A549 (cell line): ENCODE data around the gene VASN. TPM values are rescaled to one million over a fixed set of nuclear protein-coding genes. Genes with fewer than 3 reads are reported as not detected.

Source experiments
- ATAC-seq, 2 experiments: fragments of 200-7000 bp in 1 of 2; fragments of >200 bp in 1 of 2; cut with Nextera tagmentation in 1 of 2; cut with Tn5 transposase in 1 of 2; 3 replicates each; pipeline versions ENCODE4 v1.8.0 to v1.9.1; 2018 to 2020; ENCODE audit warnings: mild to moderate bottlenecking in 1 of 2, moderate library complexity in 1 of 2
- CTCF ChIA-PET: fragments of 300-600 bp; sonication (Branson Sonifier 250); formaldehyde crosslinking; extraction: SDS; loops from one replicate; lab custom pipeline; 2021; ENCODE audit warnings: antibody characterized with exemption, inconsistent platforms; lab: Yijun Ruan, JAX
- POLR2A ChIA-PET: fragments of 350-600 bp; formaldehyde crosslinking; extraction: SDS; loops from one replicate; lab custom pipeline; 2021; ENCODE audit warnings: antibody characterized with exemption, inconsistent platforms; lab: Yijun Ruan, JAX
- DNase-seq, 2 experiments: peaks; one replicate each; pipeline versions ENCODE4 v3.0.0 to v3.0.0-alpha.2; 2011 to 2016; ENCODE audit warnings: low read depth in 1 of 2, low spot score in 1 of 2
- FAIRE-seq: peaks from 2 replicates; lab custom pipeline; 2011; peaks lifted over from hg19 to GRCh38; lab: Jason Lieb, UNC
- H3K27ac ChIP-seq, 2 experiments: fragments of >200 bp; sonication (Bioruptor Twin); formaldehyde crosslinking; 3 replicates each; pipeline ENCODE4 v1.5.1; 2016 to 2017
- H3K4me1 ChIP-seq: fragments of >200 bp; sonication (Bioruptor Twin); formaldehyde crosslinking; 3 replicates; pipeline ENCODE4 v1.6.1; 2016
- H3K4me2 ChIP-seq: fragments of >200 bp; sonication (Bioruptor Twin); formaldehyde crosslinking; 3 replicates; pipeline ENCODE4 v1.6.1; 2016
- H3K4me3 ChIP-seq: fragments of >200 bp; sonication (Bioruptor Twin); formaldehyde crosslinking; 3 replicates; pipeline ENCODE4 v1.5.1; 2016
- H3K9me3 ChIP-seq: fragments of >200 bp; sonication (Bioruptor Twin); formaldehyde crosslinking; 3 replicates; pipeline ENCODE4 v1.6.1; 2016
- ATOH8 ChIP-seq: fragments of 250-450 bp; sonication (Bioruptor Pico); IDR thresholded peaks from 2 replicates; pipeline ENCODE4 v1.5.0; 2020; ENCODE audit warnings: low read depth, mild to moderate bottlenecking, moderate library complexity
- BCL3 ChIP-seq: fragments of >200 bp; sonication (Bioruptor Twin); formaldehyde crosslinking; IDR thresholded peaks from 3 replicates; pipeline ENCODE4 v1.6.1; 2016
- BHLHE40 ChIP-seq: IDR thresholded peaks from 2 replicates; pipeline ENCODE4 v1.6.1; 2012; ENCODE audit warnings: low read depth, low read length, inconsistent platforms
- CBX8 ChIP-seq: fragments of 200-600 bp; sonication (generic); IDR thresholded peaks from 2 replicates; pipeline ENCODE4 v1.6.1; 2016
- CHD2 ChIP-seq: fragments of 150-350 bp; IDR thresholded peaks from 2 replicates; pipeline ENCODE4 v1.6.1; 2014; ENCODE audit warnings: low read length; ENCODE audit not compliant: partially characterized antibody
- CHD4 ChIP-seq: fragments of 200-600 bp; sonication (generic); IDR thresholded peaks from 2 replicates; pipeline ENCODE4 v1.6.1; 2016; ENCODE audit warnings: antibody characterized with exemption, mild to moderate bottlenecking, borderline replicate concordance
- EHF ChIP-seq: fragments of 250-450 bp; sonication (Bioruptor Pico); IDR thresholded peaks from 2 replicates; pipeline ENCODE4 v1.5.0; 2020; ENCODE audit warnings: mild to moderate bottlenecking
- ELK1 ChIP-seq: fragments of 150-350 bp; IDR thresholded peaks from 2 replicates; pipeline ENCODE4 v1.6.1; 2014; ENCODE audit warnings: low read depth, mild to moderate bottlenecking, low read length
- EP300 ChIP-seq, 2 experiments: fragments of >200 bp; sonication (Bioruptor Twin); formaldehyde crosslinking; IDR thresholded peaks; 2 replicates in 1 of 2; 3 replicates in 1 of 2; pipeline ENCODE4 v1.6.1; 2016 to 2017
- ESRRA ChIP-seq: fragments of 150-350 bp; IDR thresholded peaks from 2 replicates; pipeline ENCODE4 v1.6.1; 2014; ENCODE audit warnings: mild to moderate bottlenecking, low read length, borderline replicate concordance
- HDAC2 ChIP-seq: fragments of 200-600 bp; sonication (generic); IDR thresholded peaks from 2 replicates; pipeline ENCODE4 v1.6.1; 2016
- HEYL ChIP-seq: fragments of 250-450 bp; sonication (Bioruptor Pico); IDR thresholded peaks from 2 replicates; pipeline ENCODE4 v1.8.0; 2021; ENCODE audit warnings: mild to moderate bottlenecking, moderate library complexity
- HOXB5 ChIP-seq: fragments of 250-450 bp; sonication (Bioruptor Pico); IDR thresholded peaks from 2 replicates; pipeline ENCODE4 v1.5.0; 2020; ENCODE audit warnings: mild to moderate bottlenecking, moderate library complexity
- KDM1A ChIP-seq: fragments of 200-600 bp; sonication (generic); IDR thresholded peaks from 2 replicates; pipeline ENCODE4 v1.6.1; 2016; ENCODE audit warnings: low read depth, mild to moderate bottlenecking
- MAFK ChIP-seq: fragments of 450-650 bp; IDR thresholded peaks from 2 replicates; pipeline ENCODE4 v1.6.1; 2014; ENCODE audit not compliant: partially characterized antibody
- MYC ChIP-seq: IDR thresholded peaks from 2 replicates; pipeline ENCODE4 v1.6.1; 2012; ENCODE audit warnings: mild to moderate bottlenecking, inconsistent platforms, low read length, improper control_type of control experiment, borderline replicate concordance
- RNF2 ChIP-seq: fragments of 200-600 bp; sonication (generic); IDR thresholded peaks from 2 replicates; pipeline ENCODE4 v1.6.1; 2016; ENCODE audit warnings: low read depth, mild to moderate bottlenecking, antibody characterized with exemption, moderate library complexity, borderline replicate concordance
- SREBF2 ChIP-seq: fragments of 450-650 bp; IDR thresholded peaks from 2 replicates; pipeline ENCODE4 v1.6.1; 2014; ENCODE audit warnings: mild to moderate bottlenecking, moderate library complexity
- ZC3H11A ChIP-seq: fragments of 450-650 bp; IDR thresholded peaks from 2 replicates; pipeline ENCODE4 v1.6.1; 2014; ENCODE audit warnings: antibody characterized with exemption, mild to moderate bottlenecking
- WGBS: methylation state at CpG from one replicate; pipeline ENCODE4 v1.1.6; 2017; ENCODE audit errors: missing lambda C conversion rate; 5-methylcytosine and 5-hydroxymethylcytosine counted together
- polyA plus RNA-seq, 4 experiments: library from polyadenylated mRNA; depleted of rRNA in 3 of 4; stranded (reverse); fragments of >200 nt; fragmentation: RNase III in 1 of 4; extraction: RNeasy Plus Mini Kit Qiagen cat#74134 plus additional on column Dnase treatment in 1 of 4; gene quantifications; 2 replicates in 3 of 4; 3 replicates in 1 of 4; pipeline ENCODE4 v1.2.3, GENCODE V29; 2011 to 2017

Gene VASN
- polyA plus RNA-seq, 2 of the 4 experiments (the other 2 are of a cell fraction) = 2.3 to 4.0 TPM

- peaks cover 90% of the 10 kb centered on the region for H3K4me1 ChIP-seq
- peak overlapping the region; percentile 93 for H3K4me2 ChIP-seq
- POLR2A ChIA-PET = interaction anchor here (0.7 to 2.5 kb wide), 4 partner anchors 9 to 53 kb away, joined by 4 to 11 read pairs (median 8); partner anchors contain the start of gene GLIS2
- TF ChIP-seq BCL3 (no peak), CBX8 (no peak), CHD2 (no peak), ESRRA (no peak), HOXB5 (CRISPR knock-in tag) (no peak), MYC (no peak), EP300 (IDR thresholded peaks at IDR 0.05) (no peak), KDM1A (no peak)
- CTCF ChIA-PET = interaction anchor here (0.6 to 22.8 kb wide), 12 partner anchors 11 to 79 kb away, joined by 3 to 423 read pairs (median 6); partner anchors contain the start of gene GLIS2
- H3K27ac ChIP-seq = peak overlapping the region; percentile 78 to 96
- DNase-seq (no peak), ATAC-seq (no peak; a peak in 2 of 6 replicates), FAIRE-seq (no peak)
- H3K4me3 ChIP-seq = no peak overlapping the region
- WGBS = 83% methylated on average over 19 of the region's 22 CpGs
- H3K9me3 ChIP-seq = no peaks in the 10 kb centered on the region
Measured at GRCh38 chr16:4324492-4325252, 47.0 kb upstream of the VASN start.

GRCh38 chr16:4325253-4325758 lies 46.3 kb upstream of the VASN start:
- FAIRE-seq (no peak), DNase-seq (no peak)
- POLR2A ChIA-PET = interaction anchor here (1.4 to 2.5 kb wide), 2 partner anchors 8 to 54 kb away, joined by 3 to 7 read pairs; no protein-coding TSS in a partner anchor
- 88% methylated on average over 6 of the region's 6 CpGs for WGBS
- Histone ChIP-seq H3K4me2 (no peak overlapping the region), H3K27ac (peak overlapping the region in 1 of 2 experiments; percentile 96; a peak in 2 of 6 replicates), H3K4me1 (peaks cover 90% of the 10 kb centered on the region)
- no peak for TF ChIP-seq SREBF2
- TF ChIP-seq EHF (CRISPR knock-in tag) = no peak
- no peak for TF ChIP-seq HDAC2
- no peak for TF ChIP-seq BCL3
- no peak for TF ChIP-seq HEYL (CRISPR knock-in tag)
- TF ChIP-seq ELK1 = no peak
- TF ChIP-seq KDM1A = peak; percentile 75; the same call in 1 of the 2 replicates
- TF ChIP-seq, all 56 proteins: peak for 1
- ATAC-seq = no peak
- no peak overlapping the region for H3K4me3 ChIP-seq
- no peaks in the 10 kb centered on the region for H3K9me3 ChIP-seq
- CTCF ChIA-PET = interaction anchor here (1.2 to 22.8 kb wide), 5 partner anchors 12 to 79 kb away, joined by 4 to 423 read pairs (median 61); partner anchors contain the start of gene GLIS2

GRCh38 chr16:4327386-4328045 lies 44.1 kb upstream of the VASN start:
- DNase-seq = no peak
- no peak for TF ChIP-seq EP300 (IDR thresholded peaks at IDR 0.05)
- no peak for TF ChIP-seq HEYL (CRISPR knock-in tag)
- TF ChIP-seq ATOH8 = no peak
- TF ChIP-seq BHLHE40 = no peak
- TF ChIP-seq MAFK = no peak
- no peak for TF ChIP-seq ZC3H11A
- TF ChIP-seq CHD4 = no peak
- no peak for TF ChIP-seq RNF2
- no peak for TF ChIP-seq KDM1A
- TF ChIP-seq, all 56 proteins: peak for 0
- H3K9me3 ChIP-seq = no peaks in the 10 kb centered on the region
- H3K4me3 ChIP-seq = no peak overlapping the region
- CTCF ChIA-PET = interaction anchor here (0.9 to 22.8 kb wide), 15 partner anchors 13 to 345 kb away, joined by 3 to 423 read pairs (median 9); partner anchors contain the start of genes GLIS2 and TFAP4
- peak overlapping the region; percentile 60 to 87; a peak in 4 of 6 replicates for H3K27ac ChIP-seq
- POLR2A ChIA-PET = interaction anchor here (0.7 kb wide), 1 partner anchor 11 kb away, joined by 3 read pairs; the partner anchor contains the start of gene GLIS2
- 94% methylated on average over 18 of the region's 57 CpGs for WGBS
- ATAC-seq (no peak), FAIRE-seq (no peak)
- H3K4me1 ChIP-seq = peaks cover 68% of the 10 kb centered on the region
- H3K4me2 ChIP-seq = peak overlapping the region; percentile 67
